Bronchial epithelial cell (primary cell): Measurements from ENCODE around the gene ATP1B2. TPM values are rescaled to one million over a fixed set of nuclear protein-coding genes. Genes with fewer than 3 reads are reported as not detected.

Experiments
- DNase-seq: peaks from one replicate; pipeline ENCODE4 v3.0.0-alpha.2; 2010; ENCODE audit warnings: low read depth
- FAIRE-seq: peaks from 2 replicates; lab custom pipeline; 2011; peaks lifted over from hg19 to GRCh38; lab: Jason Lieb, UNC
- H3K27me3 ChIP-seq: 2 replicates; pipeline ENCODE4 v1.5.1; 2011; ENCODE audit warnings: low read length; ENCODE audit not compliant: control insufficient read depth, insufficient read depth
- H3K36me3 ChIP-seq: 2 replicates; pipeline ENCODE4 v1.5.1; 2011; ENCODE audit warnings: low read length; ENCODE audit not compliant: control insufficient read depth, insufficient read depth
- H3K4me3 ChIP-seq: 2 replicates; pipeline ENCODE4 v1.5.1; 2011; ENCODE audit warnings: mild to moderate bottlenecking, low read depth, low read length, control low read depth
- total RNA-seq: library from RNA; depleted of rRNA; stranded (reverse); fragments of >200 nt; gene quantifications from 2 replicates; pipeline ENCODE4 v1.2.1, GENCODE V29; 2014
- TF ChIP-seq, protein P1 (sequence below): IDR thresholded peaks from 2 replicates; pipeline ENCODE4 v1.5.1; 2011; ENCODE audit warnings: mild to moderate bottlenecking, moderate library complexity, low read length, control low read depth, inconsistent platforms; ENCODE audit not compliant: insufficient read depth, severe bottlenecking

Gene ATP1B2
- total RNA-seq, 1 donor from 2014 or later: not detected

DNA sequence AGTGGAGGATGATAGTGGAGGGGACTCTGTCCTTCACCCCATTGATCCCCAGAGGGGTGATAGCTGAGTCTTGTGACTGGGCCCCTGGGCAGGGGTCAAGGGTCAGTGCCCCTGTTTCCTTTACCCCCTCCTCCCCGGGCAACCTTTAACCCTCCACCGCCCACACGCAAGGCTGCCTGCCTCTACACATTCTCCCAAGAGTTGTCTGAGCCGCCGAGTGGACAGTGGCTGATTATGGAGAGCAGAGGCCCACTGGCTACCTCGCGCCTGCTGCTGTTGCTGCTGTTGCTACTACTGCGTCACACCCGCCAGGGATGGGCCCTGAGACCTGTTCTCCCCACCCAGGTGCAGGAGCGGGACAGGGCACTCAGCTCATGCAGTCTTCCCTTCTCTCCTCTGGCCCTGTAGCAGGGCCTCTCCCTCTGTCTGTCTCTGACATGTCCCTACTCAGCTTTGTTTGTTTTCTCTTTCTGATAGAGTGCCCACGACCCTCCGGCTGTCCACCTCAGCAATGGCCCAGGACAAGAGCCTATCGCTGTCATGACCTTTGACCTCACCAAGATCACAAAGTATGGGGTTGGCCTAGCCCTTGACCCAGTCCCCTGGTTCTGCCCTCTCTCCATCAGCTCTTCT is 20.7 kb upstream of the ATP1B2 start, which contains the start of gene SHBG:
Gene SHBG, plus strand, starts transcription at position 197 of the 633 bp plus-strand sequence. Its CDS starts 38 bp downstream, at position 235.
- DNase-seq: no peak
- no peak for FAIRE-seq
- H3K27me3 ChIP-seq: no peaks in the 10 kb centered on the region
- TF ChIP-seq, protein P1, sequence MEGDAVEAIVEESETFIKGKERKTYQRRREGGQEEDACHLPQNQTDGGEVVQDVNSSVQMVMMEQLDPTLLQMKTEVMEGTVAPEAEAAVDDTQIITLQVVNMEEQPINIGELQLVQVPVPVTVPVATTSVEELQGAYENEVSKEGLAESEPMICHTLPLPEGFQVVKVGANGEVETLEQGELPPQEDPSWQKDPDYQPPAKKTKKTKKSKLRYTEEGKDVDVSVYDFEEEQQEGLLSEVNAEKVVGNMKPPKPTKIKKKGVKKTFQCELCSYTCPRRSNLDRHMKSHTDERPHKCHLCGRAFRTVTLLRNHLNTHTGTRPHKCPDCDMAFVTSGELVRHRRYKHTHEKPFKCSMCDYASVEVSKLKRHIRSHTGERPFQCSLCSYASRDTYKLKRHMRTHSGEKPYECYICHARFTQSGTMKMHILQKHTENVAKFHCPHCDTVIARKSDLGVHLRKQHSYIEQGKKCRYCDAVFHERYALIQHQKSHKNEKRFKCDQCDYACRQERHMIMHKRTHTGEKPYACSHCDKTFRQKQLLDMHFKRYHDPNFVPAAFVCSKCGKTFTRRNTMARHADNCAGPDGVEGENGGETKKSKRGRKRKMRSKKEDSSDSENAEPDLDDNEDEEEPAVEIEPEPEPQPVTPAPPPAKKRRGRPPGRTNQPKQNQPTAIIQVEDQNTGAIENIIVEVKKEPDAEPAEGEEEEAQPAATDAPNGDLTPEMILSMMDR: no peak
- no peaks in the 10 kb centered on the region for H3K36me3 ChIP-seq
- no peak within 1 kb of the TSS for H3K4me3 ChIP-seq

DNA sequence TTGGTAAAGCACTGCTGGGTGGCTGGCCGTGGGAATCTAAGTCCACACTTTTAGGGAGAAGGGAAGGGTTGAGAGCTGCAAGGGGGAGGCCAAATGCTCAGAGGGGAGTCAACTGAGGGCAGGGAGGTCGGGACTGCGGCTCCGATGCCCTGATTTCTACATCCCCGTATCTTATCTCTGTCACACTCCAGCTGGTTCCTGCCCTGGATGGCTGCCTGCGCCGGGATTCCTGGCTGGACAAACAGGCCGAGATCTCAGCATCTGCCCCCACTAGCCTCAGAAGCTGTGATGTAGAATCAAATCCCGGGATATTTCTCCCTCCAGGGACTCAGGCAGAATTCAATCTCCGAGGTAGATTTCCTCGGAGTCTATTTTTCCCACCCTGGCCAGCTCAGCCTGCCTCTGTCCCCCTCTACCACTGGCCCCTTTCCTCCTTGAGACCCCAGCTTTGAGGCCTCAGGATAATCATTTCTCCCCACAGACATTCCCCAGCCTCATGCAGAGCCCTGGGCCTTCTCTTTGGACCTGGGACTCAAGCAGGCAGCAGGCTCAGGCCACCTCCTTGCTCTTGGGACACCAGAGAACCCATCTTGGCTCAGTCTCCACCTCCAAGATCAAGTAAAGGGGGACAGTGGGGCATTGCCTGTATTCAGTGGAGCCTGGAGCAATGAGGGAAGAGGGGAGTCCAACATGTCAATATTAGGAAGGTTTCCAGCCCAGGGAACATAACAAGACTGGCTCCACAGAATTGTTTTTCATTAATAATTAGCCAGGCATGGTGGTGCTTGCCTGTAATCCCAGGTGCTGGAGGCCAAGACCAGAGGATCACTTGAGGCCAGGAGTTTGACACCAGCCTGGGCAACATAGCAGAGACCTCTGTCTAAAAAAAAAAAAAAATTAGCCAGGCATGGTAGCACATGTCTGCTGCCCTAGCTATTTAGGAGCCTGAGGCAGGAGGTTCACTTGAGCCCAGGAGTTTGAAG is 19.0 kb upstream of the ATP1B2 start:
- no peak overlapping the region for H3K4me3 ChIP-seq
- no peaks in the 10 kb centered on the region for H3K27me3 ChIP-seq
- TF ChIP-seq, protein P1: no peak
- no peak for DNase-seq
- H3K36me3 ChIP-seq: no peaks in the 10 kb centered on the region
- no peak for FAIRE-seq

- FAIRE-seq (no peak), DNase-seq (peak; percentile 55)
Measured at GRCh38 chr17:7632492-7632894, 18.2 kb upstream of the ATP1B2 start.

DNA sequence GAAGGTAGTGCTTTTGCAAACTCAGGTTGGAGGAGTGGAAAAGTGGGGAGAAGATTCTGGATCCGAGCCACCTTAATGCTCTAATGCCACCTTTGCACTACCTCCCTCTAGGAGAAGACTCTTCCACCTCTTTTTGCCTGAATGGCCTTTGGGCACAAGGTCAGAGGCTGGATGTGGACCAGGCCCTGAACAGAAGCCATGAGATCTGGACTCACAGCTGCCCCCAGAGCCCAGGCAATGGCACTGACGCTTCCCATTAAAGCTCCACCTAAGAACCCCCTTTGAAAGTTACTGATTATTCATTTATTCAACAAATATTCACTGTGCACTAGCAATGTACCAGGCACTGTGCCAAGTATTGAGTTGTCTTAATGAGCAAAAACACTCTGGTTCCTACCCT is 17.6 kb upstream of the ATP1B2 start:
- TF ChIP-seq, protein P1: no peak
- FAIRE-seq (no peak), DNase-seq (no peak)
- Histone ChIP-seq H3K4me3 (no peak overlapping the region), H3K27me3 (no peaks in the 10 kb centered on the region), H3K36me3 (no peaks in the 10 kb centered on the region)

More at GRCh38 chr17:7632492-7632894, 18.2 kb upstream of the ATP1B2 start:
- TF ChIP-seq, protein P1: peak; percentile 84
- H3K27me3 ChIP-seq: no peaks in the 10 kb centered on the region
- H3K36me3 ChIP-seq: no peaks in the 10 kb centered on the region
- H3K4me3 ChIP-seq: no peak overlapping the region

DNA sequence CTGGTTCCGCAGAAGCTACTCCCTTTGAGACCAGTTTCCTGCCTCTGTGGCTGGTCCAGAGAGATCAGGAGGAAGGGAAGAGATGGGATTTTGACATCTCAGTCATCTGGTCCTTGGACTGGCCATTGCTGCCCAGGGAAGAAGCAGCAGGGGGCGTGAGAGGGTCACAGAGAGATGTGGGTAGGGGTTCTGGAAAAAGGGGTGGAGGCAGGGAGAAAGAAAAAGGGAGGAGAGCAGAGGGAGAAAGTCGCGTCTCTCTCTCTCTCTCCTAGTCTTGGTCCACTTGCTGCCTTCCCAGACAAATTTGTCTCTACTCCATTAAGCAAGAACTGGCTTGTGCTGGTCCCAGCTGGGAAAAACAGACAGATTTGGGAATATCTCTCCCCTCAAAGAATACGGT is 16.3 kb upstream of the ATP1B2 start:
- Histone ChIP-seq H3K27me3 (no peaks in the 10 kb centered on the region), H3K4me3 (no peak overlapping the region), H3K36me3 (no peaks in the 10 kb centered on the region)
- DNase-seq (no peak), FAIRE-seq (no peak)
- TF ChIP-seq, protein P1: peak; percentile 43
